HepG2 (cell line): ENCODE results near the gene GNAZ. TPM values are rescaled to one million over a fixed set of nuclear protein-coding genes. Genes with fewer than 3 reads are reported as not detected.

Experiments
- ATAC-seq: fragments of 200-7000 bp; cut with Tn5 transposase; 3 replicates; pipeline ENCODE4 v1.9.1; 2020; ENCODE audit warnings: mild to moderate bottlenecking, moderate library complexity
- BruUV-seq: library from RNA; stranded (reverse); fragments of 400-500 nt; replicated peaks from 2 replicates; lab custom pipeline; 2021; lab: Mats Ljungman, UMichigan
- CTCF ChIA-PET: fragments of 300-600 bp; formaldehyde crosslinking; extraction: SDS; loops from one replicate; lab custom pipeline; 2021; ENCODE audit warnings: low total read pairs, inconsistent platforms, low intra/inter-chr PET ratio; lab: Yijun Ruan, JAX
- POLR2A ChIA-PET: fragments of 350-600 bp; sonication (Branson Sonifier 250); formaldehyde crosslinking; loops from one replicate; lab custom pipeline; 2020; ENCODE audit warnings: antibody characterized with exemption, inconsistent platforms; lab: Yijun Ruan, JAX
- DNase-seq: peaks from one replicate; pipeline ENCODE4 v3.0.0-alpha.2; 2015; ENCODE audit warnings: low spot score
- FAIRE-seq: peaks from 3 replicates; lab custom pipeline; 2011; peaks lifted over from hg19 to GRCh38; lab: Jason Lieb, UNC
- H2AFZ ChIP-seq: one replicate; pipeline ENCODE4 v1.6.1; 2011; ENCODE audit warnings: low read length, inconsistent platforms
- H3K27ac ChIP-seq: fragments of 300-600 bp; 3 replicates; pipeline ENCODE4 v1.8.0; 2011; ENCODE audit warnings: mixed run types, mild to moderate bottlenecking, mixed read lengths, low read length, inconsistent platforms; ENCODE audit not compliant: insufficient read depth; ENCODE audit errors: extremely low read length
- H3K27me3 ChIP-seq, 2 experiments: fragments of 200-600 bp in 1 of 2; 2 replicates in 1 of 2; 3 replicates in 1 of 2; pipeline versions ENCODE4 v1.6.0 to v1.8.0; 2011; ENCODE audit warnings: low read length in 2 of 2, mild to moderate bottlenecking in 2 of 2, moderate library complexity in 2 of 2, inconsistent platforms in 1 of 2; ENCODE audit not compliant: insufficient read depth in 2 of 2, control insufficient read depth in 1 of 2
- H3K36me3 ChIP-seq, 2 experiments: fragments of 200-600 bp in 1 of 2; replicated peaks in 1 of 2; 2 replicates in 1 of 2; 3 replicates in 1 of 2; pipeline versions ENCODE4 v1.5.1 to v1.8.0; 2011; ENCODE audit warnings: low read length in 2 of 2, inconsistent platforms in 1 of 2; ENCODE audit not compliant: insufficient read depth in 2 of 2, control insufficient read depth in 1 of 2
- H3K4me1 ChIP-seq: 2 replicates; pipeline ENCODE4 v1.5.1; 2012; ENCODE audit warnings: low read length, inconsistent platforms; ENCODE audit not compliant: insufficient read depth
- H3K4me2 ChIP-seq: 2 replicates; pipeline ENCODE4 v1.6.0; 2011; ENCODE audit warnings: low read depth, low read length, inconsistent platforms
- H3K4me3 ChIP-seq, 3 experiments: fragments of 200-600 bp in 1 of 3; sonication (generic), shearing (Covaris generic) in 1 of 3; replicated peaks in 1 of 3; 2 replicates each; pipeline ENCODE4 v1.5.1; 2011 to 2016; ENCODE audit warnings: low read length in 3 of 3, inconsistent platforms in 2 of 3, low read depth in 2 of 3, mild to moderate bottlenecking in 2 of 3, control low read depth in 1 of 3, mixed read lengths in 1 of 3; ENCODE audit not compliant: insufficient read depth in 1 of 3
- H3K79me2 ChIP-seq: one replicate; pipeline ENCODE4 v1.6.1; 2011; ENCODE audit warnings: low read length, inconsistent platforms; ENCODE audit not compliant: insufficient read depth
- H3K9ac ChIP-seq: 2 replicates; pipeline ENCODE4 v1.6.0; 2011; ENCODE audit warnings: mild to moderate bottlenecking, low read depth, low read length, inconsistent platforms; ENCODE audit not compliant: insufficient read depth
- H3K9me3 ChIP-seq: 2 replicates; pipeline ENCODE4 v1.5.1; 2012; ENCODE audit warnings: mild to moderate bottlenecking, low read length
- H4K20me1 ChIP-seq: 2 replicates; pipeline ENCODE4 v1.6.0; 2011; ENCODE audit warnings: inconsistent platforms, mild to moderate bottlenecking, low read length, moderate library complexity; ENCODE audit not compliant: insufficient read depth
- ARID4A ChIP-seq: sonication (generic); formaldehyde crosslinking; IDR thresholded peaks from 2 replicates; pipeline ENCODE4 v1.5.0; 2020; ENCODE audit warnings: mild to moderate bottlenecking, missing genetic modification reagents, borderline replicate concordance
- ARID5B ChIP-seq: IDR thresholded peaks from 2 replicates; pipeline ENCODE4 v1.4.0; 2020; ENCODE audit warnings: mild to moderate bottlenecking, missing genetic modification reagents
- DZIP1 ChIP-seq: sonication (generic); formaldehyde crosslinking; IDR thresholded peaks from 2 replicates; pipeline ENCODE4 v1.5.0; 2020; ENCODE audit warnings: mild to moderate bottlenecking, missing genetic modification reagents
- MEF2D ChIP-seq: sonication (generic); formaldehyde crosslinking; IDR thresholded peaks from 2 replicates; pipeline ENCODE4 v1.5.1; 2020; ENCODE audit warnings: mild to moderate bottlenecking, missing genetic modification reagents
- NR2F2 ChIP-seq: IDR thresholded peaks from 2 replicates; pipeline ENCODE4 v1.6.1; 2012; ENCODE audit warnings: low read depth, inconsistent platforms, borderline replicate concordance
- RAD21 ChIP-seq: fragments of 450-650 bp; formaldehyde crosslinking; IDR thresholded peaks from 2 replicates; pipeline ENCODE4 v1.5.0; 2020; ENCODE audit warnings: mild to moderate bottlenecking
- YEATS2 ChIP-seq: sonication (generic); formaldehyde crosslinking; IDR thresholded peaks from 2 replicates; pipeline ENCODE4 v1.4.0; 2020; ENCODE audit warnings: missing genetic modification reagents, borderline replicate concordance
- ZBTB8A ChIP-seq: sonication (generic); formaldehyde crosslinking; IDR thresholded peaks from 2 replicates; pipeline ENCODE4 v1.4.0; 2020; ENCODE audit warnings: mild to moderate bottlenecking, low read depth, missing genetic modification reagents, borderline replicate concordance
- ZNF24 ChIP-seq: fragments of 450-650 bp; IDR thresholded peaks from 2 replicates; pipeline ENCODE4 v1.6.1; 2017; ENCODE audit warnings: antibody characterized with exemption, mild to moderate bottlenecking
- ZNF251 ChIP-seq: sonication (generic); formaldehyde crosslinking; IDR thresholded peaks from 2 replicates; pipeline ENCODE4 v1.9.0; 2021; ENCODE audit warnings: mild to moderate bottlenecking, missing genetic modification reagents
- ZNF30 ChIP-seq: sonication (generic); formaldehyde crosslinking; IDR thresholded peaks from 2 replicates; pipeline ENCODE4 v1.5.0; 2020; ENCODE audit warnings: mild to moderate bottlenecking, missing genetic modification reagents
- ZNF460 ChIP-seq: sonication (generic); formaldehyde crosslinking; IDR thresholded peaks from 2 replicates; pipeline ENCODE4 v1.5.1; 2020; ENCODE audit warnings: missing genetic modification reagents, mild to moderate bottlenecking, borderline replicate concordance
- ZNF468 ChIP-seq: sonication (generic); formaldehyde crosslinking; IDR thresholded peaks from 2 replicates; pipeline ENCODE4 v1.8.0; 2022; ENCODE audit warnings: mild to moderate bottlenecking, moderate library complexity, missing genetic modification reagents
- WGBS: methylation state at CpG from one replicate; pipeline ENCODE4 v1.1.6; 2017; ENCODE audit warnings: low lambda C conversion rate; 5-methylcytosine and 5-hydroxymethylcytosine counted together
- in situ Hi-C: cut with HindIII; loops from 2 replicates; pipeline ENCODE4 v1.10.0; 2017; ENCODE audit warnings: low pct_unique_long_range_greater_than_20kb; ENCODE audit not compliant: extremely low pct_ligation_motif_present
- intact Hi-C: fragments of 100-400 bp; cut with micrococcal nuclease; formaldehyde crosslinking; loops from one replicate; pipeline ENCODE4 v1.10.0; 2022; ENCODE audit not compliant: unreplicated experiment
- polyA plus RNA-seq, 8 experiments: library from polyadenylated mRNA; depleted of rRNA in 3 of 8; stranded (reverse) in 7 of 8; unstranded in 1 of 8; fragments of >200 nt; fragmentation: Illumina TruSeq in 4 of 8; extraction: Trizol in 4 of 8; gene quantifications; 2 replicates each; pipeline versions ENCODE4 v1.2.1 to v1.2.3, GENCODE V29; 2011 to 2016; ENCODE audit warnings: low read depth in 4 of 8, missing spikeins in 1 of 8, mixed read lengths in 1 of 8; ENCODE audit not compliant: insufficient read depth in 1 of 8
- total RNA-seq, 5 experiments: library from RNA; depleted of rRNA; stranded (reverse); fragments of >200 nt; fragmentation: Illumina TruSeq; extraction: Trizol; gene quantifications; 2 replicates each; pipeline ENCODE4 v1.2.3, GENCODE V29; 2016; ENCODE audit warnings: low read depth in 1 of 5

Gene GNAZ
- total and polyA plus RNA-seq, 2 of the 13 experiments (the other 11 are each of a cell fraction or from before 2014, with no cell fraction given): 11.4 to 22.3 TPM

- in situ Hi-C loops (loop anchor here (25.0 kb wide), 1 partner anchor 394 kb away; no protein-coding TSS in a partner anchor), intact Hi-C loops (no loop called here)
- no peaks in the 10 kb centered on the region for H3K27me3 ChIP-seq
- POLR2A ChIA-PET: no interaction called here
- H3K9me3 ChIP-seq: no peaks in the 10 kb centered on the region
- 0 out of 5 replicates have a peak, but pooled peaks cover 0 to 4% of the 10 kb centered on the region in 2 experiments for H3K36me3 ChIP-seq
- no peak overlapping the region for H3K27ac ChIP-seq
- H3K4me3 ChIP-seq: no peak overlapping the region
- no TSS peak for BruUV-seq
- H3K79me2 ChIP-seq: no peaks in the 10 kb centered on the region
- no peaks in the 10 kb centered on the region for H4K20me1 ChIP-seq
- FAIRE-seq: no peak
- TF ChIP-seq DZIP1 (CRISPR knock-in tag) (no peak), ZNF24 (no peak), ARID5B (CRISPR knock-in tag) (no peak), RAD21 (CRISPR knock-in tag) (no peak), YEATS2 (CRISPR knock-in tag) (no peak), ARID4A (no peak), NR2F2 (no peak), ZBTB8A (no peak), ZNF30 (CRISPR knock-in tag) (no peak), ZNF460 (CRISPR knock-in tag) (no peak), ZNF251 (CRISPR knock-in tag) (no peak), MEF2D (no peak), ZNF468 (CRISPR knock-in tag) (no peak)
- CTCF ChIA-PET: no interaction called here
- no peak overlapping the region for H3K4me2 ChIP-seq
- no peak for ATAC-seq
- peaks cover 37% of the 10 kb centered on the region for H3K4me1 ChIP-seq
- no peak for DNase-seq
- no peak overlapping the region for H3K9ac ChIP-seq
- 95% methylated on average over 4 of the region's 9 CpGs for whole genome bisulfite sequencing
- H2AFZ ChIP-seq: no peak overlapping the region
Measured at GRCh38 chr22:23168391-23169042, 98.2 kb downstream of the GNAZ start.
